HG02852 (cell line): ENCODE results near the gene PCDHA2.
"Not testable (repeated sequence)": the region's sequence is repeated elsewhere in the genome, so short reads cannot be mapped to it uniquely, and the experiment has no call there.

ENCODE experiments used
- ATAC-seq: cut with Tn5 transposase; IDR thresholded peaks from one replicate; pipeline ENCODE4 v1.9.1; 2021; ENCODE audit warnings: mild to moderate bottlenecking, moderate library complexity; ENCODE audit not compliant: unreplicated experiment

Gene PCDHA2

DNA sequence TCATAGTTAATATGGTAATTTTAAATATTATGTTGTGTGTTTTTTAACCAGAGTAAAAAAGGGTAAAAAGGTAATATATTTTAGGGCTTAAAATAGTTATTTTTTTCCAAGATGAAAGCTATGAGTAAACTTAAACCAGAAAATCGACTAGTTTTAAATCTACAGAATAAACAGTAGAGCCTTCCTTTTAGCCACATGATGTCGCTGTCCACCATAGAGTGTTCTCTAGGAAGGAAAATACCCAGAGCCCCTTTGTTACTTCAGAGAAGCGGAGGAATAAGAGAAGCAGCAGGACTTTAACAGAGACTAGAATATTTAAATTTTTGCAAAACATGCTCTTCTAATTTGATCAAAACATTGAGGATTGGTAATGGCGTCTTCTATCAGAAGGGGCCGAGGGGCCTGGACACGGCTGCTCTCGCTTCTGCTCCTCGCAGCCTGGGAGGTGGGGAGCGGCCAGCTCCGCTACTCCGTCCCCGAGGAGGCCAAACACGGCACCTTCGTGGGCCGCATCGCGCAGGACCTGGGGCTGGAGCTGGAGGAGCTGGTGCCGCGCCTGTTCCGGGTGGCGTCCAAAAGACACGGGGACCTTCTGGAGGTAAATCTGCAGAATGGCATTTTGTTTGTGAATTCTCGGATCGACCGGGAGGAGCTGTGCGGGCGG, at the start of gene PCDHA2:
PCDHA2 (plus strand) TSS at position 258 of the 664 bp plus-strand sequence.
- ATAC-seq = no peak

DNA sequence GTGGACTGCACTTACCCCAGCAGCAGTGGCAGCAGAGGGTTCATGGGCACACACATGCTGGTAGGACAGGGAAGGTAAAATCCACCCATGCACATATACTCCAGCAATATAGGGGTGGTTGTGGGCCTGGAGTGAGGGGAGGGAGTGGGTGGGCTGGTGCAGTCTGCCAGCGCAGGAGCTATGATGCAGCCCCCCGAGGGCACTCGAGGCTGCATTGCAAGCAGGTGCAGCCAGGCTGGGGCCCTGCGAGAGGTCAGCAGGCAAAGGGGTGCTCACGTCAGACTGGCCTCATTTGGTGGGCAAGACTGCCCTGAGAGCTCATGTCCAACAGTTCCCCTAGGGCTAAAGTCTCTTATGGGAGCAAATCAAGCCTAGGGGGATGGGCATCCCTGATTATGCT, 41.1 kb upstream of the PCDHA2 start:
- no peak for ATAC-seq

DNA sequence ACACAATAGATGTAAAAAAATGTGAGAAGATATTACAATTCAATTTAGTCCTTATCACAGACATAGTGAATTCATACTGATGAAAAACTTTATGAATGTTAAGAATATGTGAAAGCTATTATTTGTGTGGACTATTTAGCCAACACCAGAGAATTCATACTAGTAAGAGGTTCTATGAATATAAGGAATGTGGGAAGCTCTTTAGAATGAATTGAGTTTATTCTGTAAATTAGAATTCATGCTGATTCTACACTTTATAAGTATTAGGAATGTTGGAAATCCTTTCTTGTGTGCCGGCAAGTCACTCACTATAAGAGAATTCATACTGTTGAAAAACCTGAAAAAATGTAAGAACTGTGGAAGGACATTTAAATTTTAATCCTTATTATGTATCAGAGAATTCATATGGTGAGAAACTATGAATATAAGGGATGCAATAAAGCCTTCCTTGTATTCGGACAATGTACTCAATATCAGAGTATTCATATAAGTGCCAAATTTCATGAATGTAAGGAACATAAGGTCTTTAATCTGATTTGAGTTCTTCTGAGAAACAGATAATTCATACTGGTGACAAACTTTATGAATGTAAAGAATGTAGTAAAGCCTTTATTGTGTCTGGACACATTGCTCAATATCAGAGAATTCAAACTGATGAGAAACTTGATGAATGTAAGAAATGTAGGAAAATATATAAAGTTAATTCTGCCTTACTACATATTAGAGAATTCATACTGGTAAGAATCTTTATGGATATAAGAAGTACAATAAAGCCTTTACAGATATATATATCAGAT, 30.3 kb upstream of the PCDHA2 start:
- ATAC-seq = no peak

DNA sequence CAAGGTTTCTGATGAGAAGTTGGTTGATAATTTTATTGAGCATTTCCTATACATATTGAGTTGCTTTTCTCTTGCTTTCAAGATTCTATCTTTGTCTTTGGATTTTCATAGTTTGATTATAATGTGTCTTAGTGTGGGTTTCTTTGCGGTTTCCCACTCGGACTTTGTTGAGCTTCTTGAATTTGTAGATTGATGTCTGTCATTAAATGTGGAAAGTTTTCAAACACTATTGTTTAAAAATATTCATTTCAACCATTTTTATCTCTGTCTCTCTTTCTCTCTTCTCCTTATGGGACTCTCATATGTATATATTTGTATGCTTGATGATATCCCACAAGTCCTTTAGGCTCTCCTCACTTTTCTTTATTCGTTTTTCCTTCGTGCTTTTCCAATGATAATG, 27.2 kb upstream of the PCDHA2 start:
- no peak for ATAC-seq

DNA sequence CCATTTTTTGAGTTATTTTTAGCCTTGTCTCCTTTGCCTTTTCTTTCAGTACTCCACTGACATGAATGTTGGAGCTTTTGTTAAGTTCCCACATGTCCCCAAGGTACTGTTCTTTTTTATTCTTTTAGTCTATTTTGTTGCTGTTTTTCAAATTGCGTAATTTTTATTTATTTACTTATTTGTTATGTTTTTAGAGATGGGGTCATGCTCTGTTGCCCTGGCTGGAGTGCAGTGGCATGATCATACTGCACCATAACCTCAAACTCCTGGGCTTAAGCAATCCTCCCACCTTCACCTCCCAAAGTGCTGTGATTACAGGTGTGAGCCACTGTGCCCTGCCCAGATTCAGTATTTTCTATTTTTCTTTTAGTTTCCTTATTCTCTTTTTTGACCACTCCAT, 14.1 kb upstream of the PCDHA2 start:
- no peak for ATAC-seq

DNA sequence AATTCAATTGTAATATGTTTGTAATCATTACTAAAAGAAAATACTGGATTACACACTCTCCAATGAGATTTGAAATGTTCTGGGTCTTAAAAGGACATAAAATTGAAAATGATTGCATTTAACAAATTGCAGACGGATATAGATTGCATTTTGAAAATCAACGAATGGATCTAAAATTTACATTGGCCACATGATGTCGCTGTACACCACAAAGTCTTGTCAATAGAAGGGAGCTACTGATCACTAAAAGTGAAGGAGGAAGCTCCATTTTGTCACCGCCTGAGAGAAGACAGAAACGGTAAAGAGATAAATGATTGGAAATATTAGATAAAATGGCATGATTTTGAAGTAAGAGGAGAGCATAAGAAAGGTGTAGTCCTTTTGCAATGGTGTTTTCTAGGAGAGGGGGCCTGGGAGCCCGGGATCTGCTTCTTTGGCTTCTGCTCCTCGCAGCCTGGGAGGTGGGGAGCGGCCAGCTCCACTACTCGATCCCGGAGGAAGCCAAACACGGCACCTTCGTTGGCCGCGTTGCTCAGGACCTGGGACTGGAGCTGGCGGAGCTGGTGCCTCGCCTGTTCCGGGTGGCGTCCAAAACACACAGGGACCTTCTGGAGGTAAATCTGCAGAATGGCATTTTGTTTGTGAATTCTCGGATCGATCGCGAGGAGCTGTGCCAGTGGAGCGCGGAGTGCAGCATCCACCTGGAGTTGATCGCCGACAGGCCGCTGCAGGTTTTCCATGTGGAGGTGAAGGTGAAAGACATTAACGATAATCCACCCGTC, 8.6 kb upstream of the PCDHA2 start, which contains the start of gene PCDHA1:
PCDHA1 (plus strand) TSS at position 236 of the 782 bp plus-strand sequence.
- no peak for ATAC-seq

DNA sequence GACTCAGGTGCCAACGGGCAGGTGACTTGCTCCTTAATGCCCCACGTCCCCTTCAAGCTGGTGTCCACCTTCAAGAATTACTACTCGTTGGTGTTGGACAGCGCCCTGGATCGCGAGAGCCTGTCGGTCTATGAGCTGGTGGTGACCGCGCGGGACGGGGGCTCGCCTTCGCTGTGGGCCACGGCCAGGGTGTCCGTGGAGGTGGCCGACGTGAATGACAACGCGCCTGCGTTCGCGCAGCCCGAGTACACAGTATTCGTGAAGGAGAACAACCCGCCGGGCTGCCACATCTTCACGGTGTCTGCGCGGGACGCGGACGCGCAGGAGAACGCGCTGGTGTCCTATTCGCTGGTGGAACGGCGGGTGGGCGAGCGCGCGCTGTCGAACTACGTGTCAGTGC, 7.2 kb upstream of the PCDHA2 start:
- ATAC-seq = not testable (repeated sequence)

DNA sequence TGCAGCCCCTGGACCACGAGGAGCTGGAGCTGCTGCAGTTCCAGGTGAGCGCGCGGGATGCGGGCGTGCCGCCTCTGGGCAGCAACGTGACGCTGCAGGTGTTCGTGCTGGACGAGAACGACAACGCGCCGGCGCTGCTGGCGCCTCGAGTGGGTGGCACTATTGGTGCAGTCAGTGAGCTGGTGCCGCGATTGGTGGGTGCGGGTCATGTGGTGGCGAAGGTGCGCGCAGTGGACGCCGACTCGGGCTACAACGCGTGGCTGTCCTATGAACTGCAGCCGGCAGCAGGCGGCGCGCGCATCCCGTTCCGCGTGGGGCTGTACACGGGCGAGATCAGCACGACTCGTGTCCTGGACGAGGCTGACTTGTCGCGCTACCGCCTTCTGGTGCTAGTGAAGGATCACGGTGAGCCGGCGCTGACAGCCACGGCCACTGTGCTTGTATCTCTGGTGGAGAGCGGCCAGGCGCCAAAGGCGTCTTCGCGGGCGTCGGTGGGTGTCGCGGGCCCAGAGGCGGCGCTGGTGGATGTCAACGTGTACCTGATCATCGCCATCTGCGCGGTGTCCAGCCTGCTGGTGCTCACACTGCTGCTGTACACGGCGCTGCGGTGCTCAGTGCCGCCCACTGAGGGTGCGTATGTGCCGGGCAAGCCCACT, 6.7 kb upstream of the PCDHA2 start:
- ATAC-seq = not testable (repeated sequence)

DNA sequence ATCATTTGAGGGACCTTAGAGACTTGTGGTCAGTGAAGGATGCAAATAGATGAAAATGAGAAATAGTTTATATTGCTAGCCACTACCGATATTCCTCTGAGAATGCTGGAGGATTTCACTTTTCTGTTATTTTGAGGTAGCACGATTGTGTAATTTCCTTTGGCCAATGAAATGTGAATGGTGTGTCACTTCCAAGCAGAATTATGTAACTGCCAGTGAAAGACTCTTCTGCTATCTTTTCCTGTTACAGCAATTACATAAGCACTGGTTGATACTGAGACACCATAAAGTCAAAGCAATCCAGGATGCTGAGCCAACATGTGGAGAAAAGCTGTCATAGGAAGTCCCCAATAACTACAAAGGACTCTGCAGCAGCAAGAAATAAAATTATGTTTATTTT, 3.6 kb upstream of the PCDHA2 start:
- no peak for ATAC-seq

DNA sequence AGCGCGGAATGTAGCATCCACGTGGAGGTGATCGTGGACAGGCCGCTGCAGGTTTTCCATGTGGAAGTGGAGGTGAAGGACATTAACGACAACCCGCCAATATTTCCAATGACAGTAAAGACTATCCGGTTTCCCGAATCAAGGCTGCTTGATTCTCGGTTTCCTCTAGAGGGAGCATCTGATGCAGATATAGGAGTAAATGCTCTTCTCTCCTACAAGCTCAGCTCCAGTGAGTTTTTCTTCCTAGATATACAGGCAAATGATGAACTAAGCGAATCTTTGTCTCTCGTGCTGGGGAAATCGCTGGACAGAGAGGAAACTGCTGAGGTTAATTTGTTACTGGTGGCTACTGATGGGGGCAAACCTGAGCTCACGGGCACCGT, 598 bp downstream of the PCDHA2 start:
- no peak for ATAC-seq

DNA sequence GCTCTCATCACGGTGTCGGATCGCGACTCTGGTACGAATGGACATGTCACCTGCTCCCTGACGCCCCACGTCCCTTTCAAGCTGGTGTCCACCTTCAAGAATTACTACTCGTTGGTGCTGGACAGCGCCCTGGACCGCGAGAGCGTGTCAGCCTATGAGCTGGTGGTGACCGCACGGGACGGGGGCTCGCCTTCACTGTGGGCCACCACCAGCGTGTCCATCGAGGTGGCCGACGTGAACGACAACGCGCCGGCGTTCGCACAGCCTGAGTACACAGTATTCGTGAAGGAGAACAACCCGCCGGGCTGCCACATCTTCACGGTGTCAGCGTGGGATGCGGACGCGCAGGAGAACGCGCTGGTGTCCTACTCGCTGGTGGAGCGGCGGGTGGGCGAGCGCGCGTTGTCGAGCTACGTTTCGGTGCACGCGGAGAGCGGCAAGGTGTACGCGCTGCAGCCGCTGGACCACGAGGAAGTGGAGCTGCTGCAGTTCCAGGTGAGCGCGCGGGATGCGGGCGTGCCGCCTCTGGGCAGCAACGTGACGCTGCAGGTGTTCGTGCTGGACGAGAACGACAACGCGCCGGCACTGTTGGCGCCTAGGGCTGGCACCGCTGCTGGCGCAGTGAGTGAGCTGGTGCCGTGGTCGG, 1.5 kb downstream of the PCDHA2 start:
- ATAC-seq = not testable (repeated sequence)

DNA sequence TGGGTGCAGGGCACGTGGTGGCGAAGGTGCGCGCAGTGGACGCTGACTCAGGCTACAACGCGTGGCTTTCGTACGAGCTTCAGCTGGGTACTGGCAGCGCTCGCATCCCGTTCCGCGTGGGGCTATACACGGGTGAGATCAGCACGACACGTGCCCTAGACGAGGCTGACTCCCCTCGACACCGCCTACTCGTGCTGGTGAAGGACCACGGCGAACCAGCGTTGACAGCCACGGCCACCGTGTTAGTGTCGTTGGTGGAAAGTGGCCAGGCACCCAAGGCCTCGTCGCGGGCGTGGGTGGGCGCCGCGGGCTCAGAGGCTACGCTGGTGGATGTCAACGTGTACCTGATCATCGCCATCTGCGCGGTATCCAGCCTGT, 2.1 kb downstream of the PCDHA2 start:
- no peak for ATAC-seq

DNA sequence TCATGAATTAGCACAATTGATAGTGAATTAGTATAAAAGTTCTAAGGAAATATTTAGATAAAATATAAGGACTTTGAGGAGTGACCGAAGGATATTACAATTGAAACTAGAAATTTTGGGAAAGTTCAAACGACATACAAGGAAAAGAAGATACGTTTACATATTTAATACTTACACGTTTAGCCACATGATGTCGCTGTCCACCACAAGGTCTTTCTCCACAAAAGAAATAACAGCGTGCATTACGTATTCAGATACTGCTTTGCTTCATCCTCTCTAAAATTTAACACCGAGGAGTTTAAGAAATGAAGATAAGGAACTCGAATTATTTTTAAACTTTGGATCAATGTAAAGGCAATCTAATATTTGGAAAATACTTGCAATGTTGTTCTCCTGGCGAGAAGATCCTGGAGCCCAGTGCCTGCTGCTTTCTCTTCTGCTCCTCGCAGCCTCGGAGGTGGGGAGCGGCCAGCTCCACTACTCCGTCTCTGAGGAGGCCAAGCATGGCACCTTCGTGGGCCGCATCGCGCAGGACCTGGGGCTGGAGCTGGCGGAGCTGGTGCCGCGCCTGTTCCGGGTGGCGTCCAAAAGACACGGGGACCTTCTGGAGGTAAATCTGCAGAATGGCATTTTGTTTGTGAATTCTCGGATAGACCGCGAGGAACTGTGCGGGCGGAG, 6.3 kb downstream of the PCDHA2 start, which contains the start of gene PCDHA3:
PCDHA3 (plus strand) TSS at position 242 of the 678 bp plus-strand sequence.
- no peak for ATAC-seq

DNA sequence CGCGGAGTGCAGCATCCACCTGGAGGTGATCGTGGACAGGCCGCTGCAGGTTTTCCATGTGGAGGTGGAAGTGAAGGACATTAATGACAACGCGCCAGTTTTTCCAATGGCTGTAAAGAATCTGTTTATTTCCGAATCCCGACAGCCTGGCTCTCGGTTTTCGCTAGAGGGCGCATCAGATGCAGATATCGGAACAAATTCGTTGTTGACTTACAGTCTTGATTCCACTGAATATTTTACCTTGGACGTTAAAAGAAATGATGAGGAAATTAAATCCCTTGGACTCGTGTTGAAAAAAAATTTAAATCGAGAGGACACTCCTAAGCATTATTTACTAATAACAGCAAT, 6.8 kb downstream of the PCDHA2 start:
- ATAC-seq = no peak

DNA sequence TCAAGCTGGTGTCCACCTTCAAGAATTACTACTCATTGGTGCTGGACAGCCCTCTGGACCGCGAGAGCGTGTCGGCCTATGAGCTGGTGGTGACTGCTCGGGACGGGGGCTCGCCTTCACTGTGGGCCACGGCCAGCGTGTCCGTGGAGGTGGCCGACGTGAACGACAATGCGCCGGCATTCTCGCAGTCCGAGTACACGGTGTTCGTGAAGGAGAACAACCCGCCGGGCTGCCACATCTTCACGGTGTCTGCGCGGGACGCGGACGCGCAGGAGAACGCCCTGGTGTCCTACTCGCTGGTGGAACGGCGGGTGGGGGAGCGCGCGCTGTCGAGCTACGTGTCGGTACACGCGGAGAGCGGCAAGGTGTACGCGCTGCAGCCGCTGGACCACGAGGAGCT, 7.7 kb downstream of the PCDHA2 start:
- not testable (repeated sequence) for ATAC-seq

DNA sequence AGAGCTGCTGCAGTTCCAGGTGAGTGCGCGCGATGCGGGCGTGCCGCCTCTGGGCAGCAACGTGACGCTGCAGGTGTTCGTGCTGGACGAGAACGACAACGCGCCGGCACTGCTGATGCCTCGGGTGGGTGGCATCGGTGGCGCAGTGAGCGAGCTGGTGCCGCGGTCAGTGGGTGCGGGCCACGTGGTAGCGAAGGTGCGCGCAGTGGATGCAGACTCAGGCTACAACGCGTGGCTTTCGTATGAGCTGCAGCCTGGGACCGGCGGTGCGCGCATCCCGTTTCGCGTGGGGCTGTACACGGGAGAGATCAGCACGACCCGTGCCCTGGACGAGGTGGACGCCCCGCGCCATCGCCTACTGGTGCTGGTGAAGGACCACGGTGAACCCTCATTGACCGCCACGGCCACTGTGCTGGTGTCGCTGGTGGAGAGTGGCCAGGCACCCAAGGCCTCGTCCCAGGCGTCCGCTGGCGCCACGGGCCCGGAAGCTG, 8.2 kb downstream of the PCDHA2 start:
- ATAC-seq = no peak

DNA sequence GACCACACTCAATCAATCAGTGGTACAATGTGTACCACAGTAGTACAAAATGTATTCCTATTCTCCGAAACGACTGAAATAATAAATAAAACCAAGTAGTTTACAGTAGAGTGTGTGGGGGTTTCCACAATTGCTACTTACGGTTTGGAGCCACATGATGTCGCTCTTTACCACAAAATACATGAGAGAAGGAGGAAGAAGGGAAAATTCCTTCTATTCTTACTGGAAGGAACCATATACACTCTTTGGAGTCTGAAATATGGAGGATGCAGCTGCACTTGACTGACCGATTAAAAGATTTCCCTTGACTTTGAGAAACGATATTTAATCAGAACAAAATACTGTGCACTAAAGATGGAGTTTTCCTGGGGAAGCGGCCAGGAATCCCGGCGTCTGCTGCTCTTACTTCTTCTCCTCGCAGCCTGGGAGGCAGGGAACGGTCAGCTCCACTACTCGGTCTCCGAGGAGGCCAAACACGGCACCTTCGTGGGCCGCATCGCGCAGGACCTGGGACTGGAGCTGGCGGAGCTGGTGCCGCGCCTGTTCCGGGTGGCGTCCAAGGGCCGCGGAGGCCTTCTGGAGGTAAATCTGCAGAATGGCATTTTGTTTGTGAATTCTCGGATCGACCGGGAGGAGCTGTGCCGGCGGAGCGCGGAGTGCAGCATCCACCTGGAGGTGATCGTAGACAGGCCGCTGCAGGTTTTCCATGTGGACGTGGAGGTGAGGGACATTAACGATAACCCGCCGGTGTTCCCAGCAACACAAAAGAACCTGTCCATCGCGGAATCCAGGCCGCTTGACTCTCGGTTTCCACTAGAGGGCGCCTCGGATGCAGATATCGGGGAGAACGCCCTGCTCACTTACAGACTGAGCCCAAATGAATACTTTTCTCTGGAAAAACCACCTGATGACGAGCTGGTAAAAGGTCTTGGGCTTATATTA, 12.5 kb downstream of the PCDHA2 start, which contains the start of gene PCDHA4:
PCDHA4 (plus strand) TSS at position 235 of the 942 bp plus-strand sequence.
- no peak for ATAC-seq

DNA sequence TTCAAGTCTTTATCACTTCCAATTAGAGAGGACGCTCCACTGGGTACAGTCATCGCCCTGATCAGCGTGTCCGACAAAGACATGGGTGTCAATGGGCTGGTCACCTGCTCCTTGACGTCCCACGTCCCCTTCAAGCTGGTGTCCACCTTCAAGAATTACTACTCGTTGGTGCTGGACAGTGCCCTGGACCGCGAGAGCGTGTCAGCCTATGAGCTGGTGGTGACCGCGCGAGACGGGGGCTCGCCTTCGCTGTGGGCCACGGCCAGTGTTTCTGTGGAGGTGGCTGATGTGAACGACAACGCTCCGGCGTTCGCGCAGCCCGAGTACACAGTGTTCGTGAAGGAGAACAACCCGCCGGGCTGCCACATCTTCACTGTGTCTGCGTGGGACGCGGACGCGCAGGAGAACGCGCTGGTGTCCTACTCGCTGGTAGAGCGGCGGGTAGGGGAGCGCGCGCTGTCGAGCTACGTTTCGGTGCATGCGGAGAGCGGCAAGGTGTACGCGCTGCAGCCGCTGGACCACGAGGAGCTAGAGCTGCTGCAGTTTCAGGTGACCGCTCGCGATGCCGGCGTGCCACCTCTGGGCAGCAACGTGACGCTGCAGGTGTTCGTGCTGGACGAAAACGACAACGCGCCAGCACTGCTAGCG, 13.7 kb downstream of the PCDHA2 start:
- ATAC-seq = not testable (repeated sequence)
